Iris pigment epithelial cell (primary cell): ENCODE data around the gene CARMIL1.
A peak's percentile ranks its signal among the peaks of the same experiment; 100 is the strongest.
"Not testable (repeated sequence)": the region's sequence is repeated elsewhere in the genome, so short reads cannot be mapped to it uniquely, and the experiment has no call there.

Experiments used
- DNase-seq: peaks from one replicate; pipeline ENCODE4 v3.0.0-alpha.2; 2011; ENCODE audit warnings: low read depth

Gene CARMIL1

GRCh38 chr6:25277386-25277785 lies 1.8 kb upstream of the CARMIL1 start:
- no peak for DNase-seq

DNA sequence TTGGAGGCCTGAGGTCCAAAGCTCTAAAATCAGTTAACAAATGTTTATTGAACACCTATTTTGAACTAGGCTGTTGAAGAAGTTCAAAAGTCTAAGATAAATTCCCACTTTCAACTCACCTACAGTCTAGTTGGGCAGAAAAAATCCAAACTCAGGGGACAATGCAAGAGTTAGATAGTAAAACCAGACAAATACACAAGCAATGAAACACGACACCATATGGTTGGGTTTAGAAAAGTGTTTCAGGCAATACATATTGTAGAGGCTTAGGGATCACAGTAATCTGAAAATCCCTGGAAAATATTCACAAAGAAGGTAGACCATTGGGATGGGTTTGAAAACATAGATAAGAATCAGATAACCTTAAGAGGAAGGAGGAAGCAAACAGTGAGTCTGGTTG lies 1.3 kb upstream of the CARMIL1 start:
- DNase-seq = no peak

DNA sequence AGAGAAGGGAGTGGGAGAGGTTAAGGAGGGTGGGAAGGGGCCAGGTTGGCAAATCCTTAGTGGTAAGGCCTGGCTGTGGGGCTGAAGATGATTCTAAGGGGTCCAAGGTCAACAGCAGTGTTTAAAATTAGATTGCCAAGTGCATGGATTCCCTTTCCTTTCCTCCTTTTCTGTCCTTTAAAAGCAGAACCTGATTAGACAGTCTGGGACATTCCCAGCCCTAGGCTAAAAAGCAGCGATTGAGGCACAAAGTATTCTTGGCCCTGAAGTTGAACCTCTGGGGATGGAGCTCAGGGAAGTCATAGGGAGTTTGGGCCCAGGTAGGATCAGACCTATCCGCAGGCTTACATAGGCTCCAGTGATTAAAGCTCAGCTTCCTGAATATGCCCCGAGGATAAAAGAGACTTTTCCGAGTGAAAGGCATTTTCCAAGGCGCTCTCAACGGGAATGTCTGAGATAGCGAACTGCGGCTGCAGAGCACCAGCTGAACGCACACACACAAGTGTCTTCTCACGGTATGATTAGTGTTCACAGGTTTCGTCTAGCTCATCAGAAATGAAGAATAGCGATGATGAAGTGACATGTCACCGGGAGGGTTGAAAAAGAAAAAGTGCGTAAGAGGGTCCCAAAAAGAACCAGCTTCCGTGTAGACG lies 787 bp upstream of the CARMIL1 start:
- no peak for DNase-seq

GRCh38 chr6:25279748-25280343 lies 672 bp downstream of the CARMIL1 start:
- no peak for DNase-seq

- DNase-seq = no peak
Measured at GRCh38 chr6:25280344-25281074, 1.3 kb downstream of the CARMIL1 start.

- DNase-seq = no peak
Measured at GRCh38 chr6:25286891-25287290, 7.7 kb downstream of the CARMIL1 start.

GRCh38 chr6:25287941-25288340 lies 8.8 kb downstream of the CARMIL1 start:
- DNase-seq = no peak

- no peak for DNase-seq
Measured at GRCh38 chr6:25288518-25288917, 9.3 kb downstream of the CARMIL1 start.

- DNase-seq = no peak
Measured at GRCh38 chr6:25290306-25291060, 11.3 kb downstream of the CARMIL1 start.

DNA sequence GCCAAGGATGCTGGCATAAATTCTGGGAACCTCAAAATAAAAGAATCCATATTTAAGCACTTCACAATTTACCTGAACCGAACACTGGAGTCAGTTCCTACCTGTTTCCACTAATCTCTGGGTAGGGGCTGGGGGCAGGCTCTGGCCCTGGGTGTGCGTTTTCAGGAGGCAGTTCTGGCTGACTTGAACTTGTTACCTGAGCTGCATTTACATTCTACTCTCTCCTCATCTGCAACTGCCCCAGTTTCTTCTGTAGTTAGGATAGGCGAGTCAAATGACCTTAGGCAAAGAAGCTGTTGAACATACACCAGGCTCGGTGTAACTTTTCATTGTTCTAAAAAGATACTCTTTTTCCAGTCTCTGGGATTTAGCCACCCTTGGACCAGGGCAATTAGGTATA lies 13.2 kb downstream of the CARMIL1 start:
- DNase-seq = no peak

GRCh38 chr6:25295651-25296050 lies 16.5 kb downstream of the CARMIL1 start:
- DNase-seq = no peak

GRCh38 chr6:25296217-25296905 lies 17.2 kb downstream of the CARMIL1 start:
- no peak for DNase-seq

DNA sequence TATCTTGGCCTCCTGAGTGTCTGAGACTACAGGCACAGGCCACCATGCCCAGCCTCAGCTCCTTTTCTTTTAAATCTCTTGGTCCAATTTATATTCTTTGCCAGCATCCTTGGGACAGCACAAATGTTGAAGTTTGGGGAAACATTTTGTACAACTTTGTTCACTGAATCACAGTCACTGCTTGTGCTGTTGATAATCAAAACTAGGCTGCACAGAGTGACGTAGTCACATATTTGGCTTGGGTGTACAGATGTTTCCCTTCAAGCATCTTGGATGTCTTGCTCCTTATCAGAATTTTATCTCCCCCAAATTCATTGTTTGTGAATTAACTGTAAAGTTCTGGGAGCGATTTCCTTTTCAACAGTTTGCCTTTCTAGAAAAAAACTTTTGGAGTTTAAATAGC lies 17.9 kb downstream of the CARMIL1 start:
- no peak for DNase-seq

DNA sequence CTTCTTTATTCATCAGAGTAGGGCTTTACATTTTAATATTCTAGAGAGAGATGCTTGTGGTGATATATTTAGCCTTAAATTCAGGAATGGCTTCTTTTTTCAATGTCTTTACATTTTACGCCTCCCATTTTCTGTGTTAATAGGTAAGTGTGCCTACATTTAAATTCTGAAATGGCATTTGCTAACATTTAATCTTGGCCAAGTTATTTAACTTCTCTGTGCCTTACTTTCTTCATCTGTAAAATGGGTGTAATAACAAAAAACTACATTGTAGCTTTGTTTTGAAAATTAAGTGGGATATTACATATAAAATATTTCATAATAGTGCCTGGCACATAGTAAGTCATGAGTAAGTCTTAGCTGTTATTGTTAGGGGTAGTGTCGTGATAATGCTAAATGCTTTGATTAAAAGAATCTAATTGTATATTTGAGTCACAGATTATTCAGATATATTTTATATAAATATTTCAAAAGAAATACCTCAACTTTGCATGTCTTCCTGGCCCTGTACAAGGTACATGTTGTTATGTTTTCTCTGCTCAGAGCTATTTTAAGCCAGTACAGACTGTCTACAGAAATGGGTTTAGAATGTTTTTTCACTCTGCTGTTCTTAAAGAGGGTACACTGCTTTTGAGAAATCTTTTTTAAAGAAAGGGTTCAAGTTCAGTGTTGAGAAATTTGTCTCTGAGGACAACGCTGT lies 18.8 kb downstream of the CARMIL1 start:
- DNase-seq = no peak

- DNase-seq = not testable (repeated sequence)
Measured at GRCh38 chr6:25298523-25298865, 19.3 kb downstream of the CARMIL1 start.

GRCh38 chr6:25301362-25301761 lies 22.2 kb downstream of the CARMIL1 start:
- DNase-seq = no peak

- DNase-seq = no peak
Measured at GRCh38 chr6:25302151-25302550, 23.0 kb downstream of the CARMIL1 start.

- DNase-seq = peak; percentile 56
Measured at GRCh38 chr6:25302677-25303128, 23.5 kb downstream of the CARMIL1 start.

DNA sequence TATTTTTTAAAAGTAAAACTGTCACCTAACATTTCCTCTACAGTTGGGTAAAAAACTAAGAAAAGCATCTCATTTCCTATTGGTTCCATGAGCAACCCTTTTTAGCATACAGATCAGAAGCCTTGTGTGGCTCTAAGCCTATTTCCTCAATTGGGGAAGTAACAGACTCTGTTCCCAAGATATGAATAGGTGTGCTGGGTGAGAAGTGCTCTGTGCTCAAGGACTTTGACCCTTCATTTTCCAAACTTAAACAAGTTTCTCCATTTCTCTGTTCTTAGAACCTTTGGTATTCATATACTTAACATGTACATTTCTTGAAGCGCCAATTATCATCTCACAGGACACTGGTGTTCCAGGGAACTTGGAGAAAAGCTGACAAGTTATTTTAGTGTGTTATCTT lies 24.1 kb downstream of the CARMIL1 start:
- DNase-seq = no peak

- DNase-seq = no peak
Measured at GRCh38 chr6:25306379-25306778, 27.2 kb downstream of the CARMIL1 start.

GRCh38 chr6:25307805-25308494 lies 28.8 kb downstream of the CARMIL1 start:
- no peak for DNase-seq
